HG02840 (cell line): ENCODE results near the gene MFSD11.
"Not testable (repeated sequence)": the region's sequence is repeated elsewhere in the genome, so short reads cannot be mapped to it uniquely, and the experiment has no call there.

Source experiments
- ATAC-seq: cut with Tn5 transposase; IDR thresholded peaks from one replicate; pipeline ENCODE4 v1.9.1; 2021; ENCODE audit warnings: mild to moderate bottlenecking, moderate library complexity, moderate number of reproducible peaks; ENCODE audit not compliant: unreplicated experiment, low FRiP score

The MFSD11 gene

GRCh38 chr17:76742958-76743357 is 5.0 kb downstream of the MFSD11 start:
- no peak for ATAC-seq

GRCh38 chr17:76744747-76745146 is 6.8 kb downstream of the MFSD11 start:
- ATAC-seq = no peak

GRCh38 chr17:76745785-76746184 is 7.9 kb downstream of the MFSD11 start:
- not testable (repeated sequence) for ATAC-seq

GRCh38 chr17:76747716-76748363 is 9.9 kb downstream of the MFSD11 start:
- no peak for ATAC-seq

- no peak for ATAC-seq
These were observed 10.7 kb downstream of the MFSD11 start for GRCh38 chr17:76748657-76749056.

- no peak for ATAC-seq
These were observed 13.6 kb downstream of the MFSD11 start for GRCh38 chr17:76751416-76751993.

- ATAC-seq = no peak
These were observed 14.1 kb downstream of the MFSD11 start for GRCh38 chr17:76752006-76752405.

- ATAC-seq = no peak
These were observed 15.4 kb downstream of the MFSD11 start for GRCh38 chr17:76753061-76753961.

- ATAC-seq = no peak
These were observed 17.4 kb downstream of the MFSD11 start for GRCh38 chr17:76755285-76755684.

GRCh38 chr17:76757256-76757655 is 19.3 kb downstream of the MFSD11 start:
- no peak for ATAC-seq

GRCh38 chr17:76758570-76758969 is 20.7 kb downstream of the MFSD11 start:
- no peak for ATAC-seq

GRCh38 chr17:76772842-76773525 is 35.1 kb downstream of the MFSD11 start:
- no peak for ATAC-seq

- ATAC-seq = no peak
These were observed 37.2 kb downstream of the MFSD11 start for GRCh38 chr17:76775021-76775600.

- ATAC-seq = no peak
These were observed 43.4 kb downstream of the MFSD11 start for GRCh38 chr17:76781056-76781982.

GRCh38 chr17:76783146-76783545 is 45.2 kb downstream of the MFSD11 start:
- no peak for ATAC-seq

GRCh38 chr17:76784926-76785325 is 47.0 kb downstream of the MFSD11 start:
- no peak for ATAC-seq

GRCh38 chr17:76787866-76788265 is 49.9 kb downstream of the MFSD11 start:
- ATAC-seq = not testable (repeated sequence)

- no peak for ATAC-seq
These were observed 51.4 kb downstream of the MFSD11 start for GRCh38 chr17:76789235-76789788.
